Kidney (tissue), 14 donors: ENCODE data around the gene LMTK3. TPM values are rescaled to one million over a fixed set of nuclear protein-coding genes. Genes with fewer than 3 reads are reported as not detected.

Source experiments
- DNase-seq, 5 donors: peaks; one replicate each; pipeline ENCODE4 v3.0.0-alpha.2; 2013 to 2020
- FAIRE-seq: peaks from 2 replicates; lab custom pipeline; 2012; peaks lifted over from hg19 to GRCh38; lab: Jason Lieb, UNC
- H3K27ac ChIP-seq, 2 donors: one replicate each; pipeline ENCODE4 v1.7.0; 2013; ENCODE audit warnings: low read depth in 2 of 2, low read length in 2 of 2, inconsistent platforms in 1 of 2
- H3K27me3 ChIP-seq: one replicate; pipeline ENCODE4 v1.7.1; 2013; ENCODE audit warnings: low read length, inconsistent platforms; ENCODE audit not compliant: control insufficient read depth, insufficient read depth
- H3K36me3 ChIP-seq, 3 donors: one replicate each; pipeline versions ENCODE4 v1.7.0 to v1.7.1; 2013; ENCODE audit warnings: low read length in 3 of 3, control low read depth in 1 of 3, inconsistent platforms in 1 of 3; ENCODE audit not compliant: insufficient read depth in 3 of 3, control insufficient read depth in 2 of 3
- H3K4me1 ChIP-seq, 3 donors: one replicate each; pipeline versions ENCODE4 v1.7.0 to v1.7.1; 2013; ENCODE audit warnings: low read length in 3 of 3, inconsistent platforms in 1 of 3, low read depth in 1 of 3; ENCODE audit not compliant: control insufficient read depth in 2 of 3, insufficient read depth in 2 of 3
- H3K4me3 ChIP-seq, 3 donors: one replicate each; pipeline versions ENCODE4 v1.7.0 to v1.8.1; 2013; ENCODE audit warnings: low read length in 3 of 3, control low read depth in 1 of 3, inconsistent platforms in 1 of 3
- H3K9ac ChIP-seq, 3 donors: one replicate each; pipeline versions ENCODE4 v1.7.0 to v1.7.1; 2013; ENCODE audit warnings: low read length in 3 of 3, control low read depth in 1 of 3, inconsistent platforms in 1 of 3
- H3K9me3 ChIP-seq, 3 donors: one replicate each; pipeline versions ENCODE4 v1.7.0 to v1.7.1; 2013; ENCODE audit warnings: low read length in 3 of 3, control low read depth in 1 of 3, inconsistent platforms in 1 of 3; ENCODE audit not compliant: control insufficient read depth in 2 of 3, insufficient read depth in 1 of 3
- intact Hi-C: fragments of 100-400 bp; cut with DNase I; formaldehyde crosslinking; loops from one replicate; pipeline ENCODE4 v1.11.1; 2022
- polyA plus RNA-seq: library from polyadenylated mRNA; stranded (reverse); fragments of 350-450 nt; fragmentation: Illumina TruSeq; extraction: RNeasy Lipid Tissue Mini Kit (QIAGEN cat#74804); gene quantifications from one replicate; pipeline ENCODE4 v1.2.3, GENCODE V29; 2014; ENCODE audit warnings: low read depth, low replicate concordance; ENCODE audit not compliant: insufficient read depth
- total RNA-seq: library from RNA; stranded (reverse); fragmentation: NEBNext Ultra II Directional; extraction: Animal tissue kit (Norgen Biotek cat#: 25700); gene quantifications from one replicate; pipeline ENCODE4 v1.2.1, GENCODE V29; 2021
- TF ChIP-seq, protein P1 (sequence below): IDR thresholded peaks from 3 replicates; pipeline ENCODE4 v1.5.1; 2012; ENCODE audit warnings: mild to moderate bottlenecking, moderate library complexity, borderline replicate concordance; ENCODE audit not compliant: insufficient read depth; ENCODE audit errors: extremely low read depth
- donor health status: control.
- donor health status: control.
- donor health status: control.
- donor health status: control.
- donor health status: control.
- donor health status: DM: yes; HTN: yes; CAD: no.
- donor health status: Normal renal cell carcinoma (clear cell type).

Gene LMTK3
- total and polyA plus RNA-seq, 2 donors from 2014 or later = 4.2 to 8.4 TPM

DNA sequence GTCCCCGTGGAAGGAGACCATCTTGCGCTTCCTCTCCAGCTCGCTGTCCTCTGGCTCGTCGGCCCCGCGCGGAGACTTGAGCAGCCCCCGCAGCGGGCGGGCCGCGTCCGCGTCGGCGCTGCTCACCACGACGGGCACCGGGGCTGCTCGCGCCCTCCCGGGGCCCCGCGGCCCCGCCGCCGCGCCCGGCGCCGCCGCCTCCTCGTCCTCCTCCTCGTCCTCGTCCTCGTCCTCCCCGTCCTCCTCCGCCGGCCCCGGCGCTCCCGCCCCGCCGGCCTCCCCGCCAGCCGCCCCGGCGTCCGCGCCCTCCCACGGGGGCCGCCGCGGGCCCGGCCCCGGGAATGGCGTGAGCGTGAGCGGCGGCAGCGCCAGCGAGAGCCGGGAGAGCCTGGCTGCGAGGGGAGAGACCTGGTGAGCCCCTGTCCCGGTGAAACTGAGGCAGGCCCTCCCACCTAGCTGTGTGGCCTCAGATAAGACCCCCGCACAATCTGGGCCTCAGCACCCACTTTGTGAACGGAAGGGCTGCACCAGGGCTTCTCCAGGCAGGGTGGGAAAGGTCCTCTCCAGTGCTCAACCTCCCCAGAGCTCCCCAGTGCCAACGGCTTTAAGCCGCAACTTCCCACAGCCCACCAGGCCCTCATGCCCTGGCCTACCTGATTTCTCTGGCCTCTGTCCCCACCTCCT lies 17.8 kb downstream of the LMTK3 start:
- H3K27ac ChIP-seq = peak overlapping the region in 1 of 2 donors; percentile 63
- H3K27me3 ChIP-seq = no peaks in the 10 kb centered on the region
- peak overlapping the region; percentile 18 to 62 (median 53) for H3K4me3 ChIP-seq
- DNase-seq (peak in 2 of 5 donors; percentile 76 to 85), FAIRE-seq (no peak)
- H3K9me3 ChIP-seq = no peaks in the 10 kb centered on the region
- intact Hi-C loops = no loop called here
- H3K4me1 ChIP-seq = peaks cover 0 to 7% (median 0%) of the 10 kb centered on the region in 3 donors
- no peaks in the 10 kb centered on the region for H3K36me3 ChIP-seq
- TF ChIP-seq, protein P1, sequence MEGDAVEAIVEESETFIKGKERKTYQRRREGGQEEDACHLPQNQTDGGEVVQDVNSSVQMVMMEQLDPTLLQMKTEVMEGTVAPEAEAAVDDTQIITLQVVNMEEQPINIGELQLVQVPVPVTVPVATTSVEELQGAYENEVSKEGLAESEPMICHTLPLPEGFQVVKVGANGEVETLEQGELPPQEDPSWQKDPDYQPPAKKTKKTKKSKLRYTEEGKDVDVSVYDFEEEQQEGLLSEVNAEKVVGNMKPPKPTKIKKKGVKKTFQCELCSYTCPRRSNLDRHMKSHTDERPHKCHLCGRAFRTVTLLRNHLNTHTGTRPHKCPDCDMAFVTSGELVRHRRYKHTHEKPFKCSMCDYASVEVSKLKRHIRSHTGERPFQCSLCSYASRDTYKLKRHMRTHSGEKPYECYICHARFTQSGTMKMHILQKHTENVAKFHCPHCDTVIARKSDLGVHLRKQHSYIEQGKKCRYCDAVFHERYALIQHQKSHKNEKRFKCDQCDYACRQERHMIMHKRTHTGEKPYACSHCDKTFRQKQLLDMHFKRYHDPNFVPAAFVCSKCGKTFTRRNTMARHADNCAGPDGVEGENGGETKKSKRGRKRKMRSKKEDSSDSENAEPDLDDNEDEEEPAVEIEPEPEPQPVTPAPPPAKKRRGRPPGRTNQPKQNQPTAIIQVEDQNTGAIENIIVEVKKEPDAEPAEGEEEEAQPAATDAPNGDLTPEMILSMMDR = no peak
- H3K9ac ChIP-seq = peak overlapping the region; percentile 26 to 73 (median 34)

DNA sequence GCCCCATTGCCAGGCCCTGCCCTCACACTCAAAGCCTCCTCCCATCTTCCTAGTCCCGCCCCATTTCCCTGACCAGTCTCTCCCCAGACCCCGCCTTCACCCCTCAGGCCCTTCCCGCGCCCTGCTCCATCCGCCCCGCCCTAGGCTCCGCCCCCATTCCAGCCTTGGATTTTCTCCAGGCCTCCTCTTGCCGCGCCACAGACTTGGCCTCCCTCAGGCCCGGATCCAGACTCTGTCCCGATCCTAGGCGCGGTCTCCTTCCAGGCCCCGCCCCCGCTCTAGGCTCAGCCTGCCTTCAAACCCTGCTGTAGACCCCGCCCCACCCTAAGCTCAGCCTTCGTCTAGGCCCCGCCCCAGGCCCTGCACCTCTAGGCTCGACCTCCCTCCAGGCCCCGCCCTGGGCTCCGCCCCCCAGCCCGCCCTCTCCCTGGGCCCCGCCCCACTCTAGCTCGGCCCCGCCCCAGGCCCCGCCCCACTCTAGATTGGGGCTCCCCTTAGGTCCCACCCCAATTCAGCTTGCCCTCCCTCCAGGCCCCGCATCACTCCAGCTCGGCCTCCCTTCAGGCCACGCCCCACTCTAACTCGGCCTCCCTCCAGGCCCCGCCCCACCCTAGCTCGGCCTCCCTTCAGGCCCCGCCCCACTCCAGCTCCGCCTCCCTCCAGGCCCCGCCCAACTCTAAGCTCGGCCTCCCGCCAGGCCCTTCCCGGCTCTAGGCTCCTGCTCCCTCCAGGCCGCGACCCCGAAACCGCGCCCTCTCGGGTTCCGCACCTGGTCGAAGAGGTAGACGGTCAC lies 18.5 kb downstream of the LMTK3 start:
- Histone ChIP-seq H3K36me3 (no peaks in the 10 kb centered on the region), H3K9me3 (no peaks in the 10 kb centered on the region), H3K9ac (peak overlapping the region in 1 of 3 donors; percentile 26), H3K4me1 (peaks cover 0 to 7% (median 0%) of the 10 kb centered on the region in 3 donors), H3K4me3 (peak overlapping the region in 2 of 3 donors; percentile 52 to 62), H3K27ac (peak overlapping the region in 1 of 2 donors; percentile 63), H3K27me3 (no peaks in the 10 kb centered on the region)
- DNase-seq (peak; percentile 94 to 100 (median 96)), FAIRE-seq (no peak)
- intact Hi-C loops = no loop called here
- TF ChIP-seq, protein P1 = no peak

DNA sequence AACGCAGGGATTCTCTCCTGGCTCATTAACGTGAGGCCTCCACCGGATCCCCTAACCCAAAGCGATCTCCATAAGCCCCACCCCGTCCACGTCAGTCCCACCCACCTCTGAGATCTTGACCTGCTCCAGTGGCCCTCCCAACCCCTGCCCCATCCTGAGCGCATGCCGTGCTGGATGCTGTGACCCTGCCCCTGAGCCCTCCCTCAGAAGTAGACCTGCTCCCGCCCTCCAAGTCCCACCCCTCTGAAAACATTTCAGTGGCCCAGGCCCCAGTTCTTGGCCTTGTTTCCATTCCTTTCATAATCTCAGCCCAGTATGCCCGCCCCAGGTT lies 19.9 kb downstream of the LMTK3 start:
- no peak overlapping the region for H3K4me3 ChIP-seq

More for the DNA sequence above, 19.9 kb downstream of the LMTK3 start:
- Histone ChIP-seq H3K27ac (no peak overlapping the region), H3K9me3 (no peaks in the 10 kb centered on the region), H3K4me1 (peaks cover 0 to 11% (median 0%) of the 10 kb centered on the region in 3 donors), H3K36me3 (no peaks in the 10 kb centered on the region), H3K27me3 (no peaks in the 10 kb centered on the region), H3K9ac (no peak overlapping the region)
- FAIRE-seq (no peak), DNase-seq (peak in 1 of 5 donors; percentile 72)
- intact Hi-C loops = no loop called here
- TF ChIP-seq, protein P1 = no peak
